Astrocyte (in vitro differentiated cells and primary cell): ENCODE data around the gene ABLIM2. TPM values are rescaled to one million over a fixed set of nuclear protein-coding genes. Genes with fewer than 3 reads are reported as not detected.

Experiments used
- DNase-seq: peaks from one replicate; pipeline ENCODE4 v3.0.0-alpha.2; 2010; ENCODE audit warnings: low read depth
- FAIRE-seq: peaks from 2 replicates; lab custom pipeline; 2011; peaks lifted over from hg19 to GRCh38; lab: Jason Lieb, UNC
- H2AFZ ChIP-seq: 2 replicates; pipeline ENCODE4 v1.6.0; 2012; ENCODE audit warnings: low read depth, low read length, inconsistent platforms
- H3K27ac ChIP-seq: 2 replicates; pipeline ENCODE4 v1.5.1; 2011; ENCODE audit warnings: low read depth, low read length, inconsistent platforms
- H3K27me3 ChIP-seq: 2 replicates; pipeline ENCODE4 v1.6.0; 2011; ENCODE audit warnings: low read length, inconsistent platforms; ENCODE audit not compliant: insufficient read depth
- H3K36me3 ChIP-seq: 2 replicates; pipeline ENCODE4 v1.5.1; 2011; ENCODE audit warnings: low read length, inconsistent platforms; ENCODE audit not compliant: insufficient read depth
- H3K4me1 ChIP-seq: 2 replicates; pipeline ENCODE4 v1.5.1; 2011; ENCODE audit warnings: low read length, inconsistent platforms; ENCODE audit not compliant: insufficient read depth
- H3K4me2 ChIP-seq: 2 replicates; pipeline ENCODE4 v1.6.0; 2012; ENCODE audit warnings: low read length, inconsistent platforms
- H3K4me3 ChIP-seq: 2 replicates; pipeline ENCODE4 v1.5.1; 2011; ENCODE audit warnings: low read depth, mild to moderate bottlenecking, low read length, inconsistent platforms; ENCODE audit not compliant: insufficient read depth
- H3K79me2 ChIP-seq: 2 replicates; pipeline ENCODE4 v1.6.0; 2012; ENCODE audit warnings: mild to moderate bottlenecking, low read length, inconsistent platforms; ENCODE audit not compliant: insufficient read depth
- H3K9ac ChIP-seq: 2 replicates; pipeline ENCODE4 v1.6.0; 2012; ENCODE audit warnings: mild to moderate bottlenecking, low read length, inconsistent platforms
- H3K9me3 ChIP-seq: 2 replicates; pipeline ENCODE4 v1.5.1; 2012; ENCODE audit warnings: low read depth, mild to moderate bottlenecking, low read length, inconsistent platforms; ENCODE audit not compliant: insufficient read depth
- H4K20me1 ChIP-seq: 2 replicates; pipeline ENCODE4 v1.6.0; 2012; ENCODE audit warnings: low read length, inconsistent platforms; ENCODE audit not compliant: insufficient read depth
- H3K27ac Mint-ChIP-seq: one replicate; pipeline ENCODE4 v1.8.0; 2021; ENCODE audit warnings: mild to moderate bottlenecking, mixed read lengths; ENCODE audit not compliant: unreplicated experiment
- H3K27me3 Mint-ChIP-seq: one replicate; pipeline ENCODE4 v1.8.0; 2021; ENCODE audit warnings: low read depth, mixed read lengths; ENCODE audit not compliant: unreplicated experiment
- H3K36me3 Mint-ChIP-seq: one replicate; pipeline ENCODE4 v1.8.0; 2021; ENCODE audit warnings: low read depth, mixed read lengths; ENCODE audit not compliant: unreplicated experiment
- H3K4me1 Mint-ChIP-seq: one replicate; pipeline ENCODE4 v1.8.0; 2021; ENCODE audit warnings: low read depth, mixed read lengths; ENCODE audit not compliant: unreplicated experiment
- H3K4me3 Mint-ChIP-seq: one replicate; pipeline ENCODE4 v1.8.0; 2021; ENCODE audit warnings: mild to moderate bottlenecking, moderate library complexity, mixed read lengths; ENCODE audit not compliant: unreplicated experiment
- H3K9me3 Mint-ChIP-seq: one replicate; pipeline ENCODE4 v1.8.0; 2021; ENCODE audit warnings: mild to moderate bottlenecking, mixed read lengths; ENCODE audit not compliant: unreplicated experiment
- EZH2 ChIP-seq: IDR thresholded peaks from 2 replicates; pipeline ENCODE4 v1.6.1; 2012; ENCODE audit warnings: mild to moderate bottlenecking, low read length, inconsistent platforms; ENCODE audit not compliant: insufficient read depth
- total RNA-seq: library from RNA; stranded (reverse); gene quantifications from 2 replicates; pipeline ENCODE4 v1.2.1, GENCODE V29; 2021
- TF ChIP-seq, protein P1 (sequence below): IDR thresholded peaks from 2 replicates; pipeline ENCODE4 v1.5.1; 2011; ENCODE audit warnings: low read depth, mild to moderate bottlenecking, inconsistent platforms, low read length, moderate library complexity; ENCODE audit not compliant: insufficient read depth

The ABLIM2 gene
- total RNA-seq, 1 donor from 2014 or later = 0.50 TPM

DNA sequence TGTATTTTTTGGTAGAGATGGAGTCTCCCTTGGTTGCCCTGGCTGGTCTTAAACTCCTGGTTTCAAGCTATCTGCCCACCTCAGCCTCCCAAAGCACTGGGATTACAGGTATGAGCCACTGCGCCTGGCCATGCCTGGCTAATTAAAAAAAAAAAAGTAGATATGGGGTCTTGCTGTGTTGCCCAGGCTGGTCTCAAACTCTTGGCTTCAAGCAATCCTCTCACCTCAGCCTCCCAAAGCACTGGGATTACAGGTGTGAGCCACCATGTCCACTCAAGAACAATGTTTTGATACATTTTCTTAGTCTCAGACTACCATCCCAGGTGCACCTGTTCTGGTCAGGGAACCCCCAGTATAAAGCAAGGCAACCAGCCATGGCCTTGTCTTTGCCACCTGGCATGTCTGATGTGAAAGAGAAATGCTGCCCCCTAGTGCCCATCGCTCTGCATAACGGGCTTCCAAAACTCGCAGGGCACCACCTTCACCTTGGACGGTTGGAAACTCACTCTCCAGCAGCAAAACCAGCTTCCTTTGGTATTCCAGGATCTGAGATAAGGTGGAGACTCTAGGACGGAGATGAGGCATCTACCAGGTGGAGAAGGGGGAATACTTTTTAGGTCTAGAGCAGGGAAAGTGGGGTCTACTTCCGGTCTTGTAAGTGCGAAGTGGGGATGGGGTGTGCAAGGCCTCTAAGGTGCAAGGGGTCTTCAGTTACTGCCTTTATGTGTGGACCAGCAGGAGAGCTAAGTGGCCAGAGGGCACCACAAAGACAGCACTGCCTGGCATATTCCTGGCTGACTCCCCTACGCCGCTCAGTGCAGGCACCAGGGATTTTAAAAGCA, 171.2 kb downstream of the ABLIM2 start:
- Histone ChIP-seq H3K27me3 (peaks cover 5% of the 10 kb centered on the region), H3K9me3 (no peaks in the 10 kb centered on the region), H3K4me3 (no peak overlapping the region), H3K36me3 (no peaks in the 10 kb centered on the region), H3K27ac (no peak overlapping the region), H2AFZ (peak overlapping the region; percentile 37), H4K20me1 (no peaks in the 10 kb centered on the region), H3K9ac (no peak overlapping the region), H3K79me2 (no peaks in the 10 kb centered on the region), H3K4me1 (peaks cover 6% of the 10 kb centered on the region), H3K4me2 (no peak overlapping the region)
- no peak overlapping the region for H3K4me3 Mint-ChIP-seq
- peaks cover 50% of the 10 kb centered on the region for H3K27me3 Mint-ChIP-seq
- H3K27ac Mint-ChIP-seq = no peak overlapping the region
- no peaks in the 10 kb centered on the region for H3K36me3 Mint-ChIP-seq
- H3K4me1 Mint-ChIP-seq = no peaks in the 10 kb centered on the region
- FAIRE-seq (peak; percentile 54), DNase-seq (peak; percentile 40)
- peaks cover 4% of the 10 kb centered on the region for H3K9me3 Mint-ChIP-seq
- no peak for TF ChIP-seq EZH2
- TF ChIP-seq, protein P1, sequence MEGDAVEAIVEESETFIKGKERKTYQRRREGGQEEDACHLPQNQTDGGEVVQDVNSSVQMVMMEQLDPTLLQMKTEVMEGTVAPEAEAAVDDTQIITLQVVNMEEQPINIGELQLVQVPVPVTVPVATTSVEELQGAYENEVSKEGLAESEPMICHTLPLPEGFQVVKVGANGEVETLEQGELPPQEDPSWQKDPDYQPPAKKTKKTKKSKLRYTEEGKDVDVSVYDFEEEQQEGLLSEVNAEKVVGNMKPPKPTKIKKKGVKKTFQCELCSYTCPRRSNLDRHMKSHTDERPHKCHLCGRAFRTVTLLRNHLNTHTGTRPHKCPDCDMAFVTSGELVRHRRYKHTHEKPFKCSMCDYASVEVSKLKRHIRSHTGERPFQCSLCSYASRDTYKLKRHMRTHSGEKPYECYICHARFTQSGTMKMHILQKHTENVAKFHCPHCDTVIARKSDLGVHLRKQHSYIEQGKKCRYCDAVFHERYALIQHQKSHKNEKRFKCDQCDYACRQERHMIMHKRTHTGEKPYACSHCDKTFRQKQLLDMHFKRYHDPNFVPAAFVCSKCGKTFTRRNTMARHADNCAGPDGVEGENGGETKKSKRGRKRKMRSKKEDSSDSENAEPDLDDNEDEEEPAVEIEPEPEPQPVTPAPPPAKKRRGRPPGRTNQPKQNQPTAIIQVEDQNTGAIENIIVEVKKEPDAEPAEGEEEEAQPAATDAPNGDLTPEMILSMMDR = peak; percentile 88

DNA sequence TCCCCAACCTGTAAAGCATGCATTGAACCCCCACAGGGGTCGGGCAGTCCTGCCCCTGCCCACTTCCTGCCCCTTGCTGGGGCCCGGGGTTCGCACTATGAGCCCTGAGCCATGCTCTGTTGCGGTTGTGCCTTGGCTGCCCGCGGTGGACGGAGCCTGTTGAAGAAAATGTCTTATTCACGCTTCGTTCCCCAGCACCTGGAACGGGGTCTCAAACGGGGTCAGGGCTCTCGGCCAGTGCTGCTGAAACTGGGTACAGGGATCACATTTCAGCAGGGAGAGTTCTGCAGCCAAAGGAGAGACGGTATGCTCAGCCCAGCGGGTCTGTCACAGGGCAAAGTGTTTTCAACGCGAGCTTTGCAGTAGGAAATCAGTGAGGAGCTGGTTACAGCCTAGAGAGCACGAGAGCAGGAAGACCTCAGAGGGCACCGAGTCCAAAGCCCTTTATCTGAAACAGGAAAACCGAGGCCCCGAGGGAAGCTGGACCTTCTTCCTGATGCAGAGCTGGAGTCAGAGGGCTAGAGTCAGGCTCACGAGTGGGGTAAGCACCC, 172.6 kb downstream of the ABLIM2 start:
- H3K27me3 ChIP-seq = no peaks in the 10 kb centered on the region
- Mint-ChIP-seq H3K4me1 (no peaks in the 10 kb centered on the region), H3K27ac (no peak overlapping the region), H3K36me3 (no peaks in the 10 kb centered on the region), H3K9me3 (peaks cover 2% of the 10 kb centered on the region), H3K4me3 (no peak overlapping the region), H3K27me3 (peaks cover 41% of the 10 kb centered on the region)
- FAIRE-seq (no peak), DNase-seq (no peak)
- peak overlapping the region; percentile 53 for H2AFZ ChIP-seq
- no peaks in the 10 kb centered on the region for H3K79me2 ChIP-seq
- TF ChIP-seq, protein P1 = no peak
- TF ChIP-seq EZH2 = no peak
- peak overlapping the region; percentile 16 for H3K4me2 ChIP-seq
- H3K27ac ChIP-seq = no peak overlapping the region
- H3K9ac ChIP-seq = peak overlapping the region; percentile 12
- H3K4me3 ChIP-seq = no peak overlapping the region
- H3K36me3 ChIP-seq = no peaks in the 10 kb centered on the region
- no peaks in the 10 kb centered on the region for H4K20me1 ChIP-seq
- H3K4me1 ChIP-seq = peaks cover 6% of the 10 kb centered on the region
- no peaks in the 10 kb centered on the region for H3K9me3 ChIP-seq

DNA sequence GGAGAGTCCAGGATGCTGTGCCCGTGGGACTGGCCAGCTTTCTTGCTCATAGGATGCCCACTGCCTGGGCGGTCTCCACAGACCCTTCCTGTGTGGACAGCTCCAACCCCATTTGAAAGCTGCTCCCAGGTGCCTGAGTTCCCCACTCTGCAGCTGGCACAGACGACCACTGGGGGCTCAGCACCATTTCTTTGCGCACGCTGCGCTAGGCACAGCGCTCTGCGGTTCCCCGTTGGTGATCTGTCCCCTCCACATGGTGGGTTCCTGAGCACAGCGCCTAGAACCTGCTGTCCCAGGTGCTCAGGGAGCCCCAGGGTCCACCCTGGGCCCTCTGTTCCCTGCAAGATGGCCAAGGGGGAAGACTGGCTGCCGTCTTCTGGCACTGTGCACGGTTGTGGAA, 173.5 kb downstream of the ABLIM2 start:
- Histone ChIP-seq H3K9ac (no peak overlapping the region), H3K27ac (no peak overlapping the region), H3K36me3 (no peaks in the 10 kb centered on the region), H3K4me1 (peaks cover 6% of the 10 kb centered on the region), H3K4me3 (no peak overlapping the region), H3K4me2 (no peak overlapping the region), H2AFZ (no peak overlapping the region), H3K9me3 (no peaks in the 10 kb centered on the region), H3K79me2 (no peaks in the 10 kb centered on the region), H4K20me1 (no peaks in the 10 kb centered on the region), H3K27me3 (no peaks in the 10 kb centered on the region)
- H3K9me3 Mint-ChIP-seq = peaks cover 2% of the 10 kb centered on the region
- H3K36me3 Mint-ChIP-seq = no peaks in the 10 kb centered on the region
- no peak for FAIRE-seq
- no peak for DNase-seq
- peaks cover under 1% of the 10 kb centered on the region for H3K4me1 Mint-ChIP-seq
- no peak overlapping the region for H3K4me3 Mint-ChIP-seq
- H3K27ac Mint-ChIP-seq = no peak overlapping the region
- TF ChIP-seq, protein P1 = no peak
- no peak for TF ChIP-seq EZH2
- H3K27me3 Mint-ChIP-seq = peaks cover 32% of the 10 kb centered on the region
